Spleen (tissue), 11 donors: Measurements from ENCODE around the gene SHISA6. TPM values are rescaled to one million over a fixed set of nuclear protein-coding genes. Genes with fewer than 3 reads are reported as not detected.

Experiments used
- DNase-seq: peaks from one replicate; pipeline ENCODE4 v3.0.0-alpha.2; 2020
- H3K27ac ChIP-seq, 8 donors: fragments of 200-600 bp; sonication (generic) in 7 of 8; 1 replicate in 4 of 8; 2 replicates in 4 of 8; pipeline versions ENCODE4 v1.5.0 to v1.8.0; 2016 to 2021; ENCODE audit warnings: inconsistent platforms in 4 of 8, mild to moderate bottlenecking in 4 of 8, moderate library complexity in 1 of 8
- H3K27me3 ChIP-seq, 7 donors: fragments of 200-600 bp; sonication (generic) in 6 of 7; replicated peaks in 1 of 7; 1 replicate in 4 of 7; 2 replicates in 3 of 7; pipeline versions ENCODE4 v1.5.0 to v1.8.0; 2016 to 2021; ENCODE audit warnings: inconsistent platforms in 3 of 7, mild to moderate bottlenecking in 1 of 7
- H3K36me3 ChIP-seq, 6 donors: fragments of 200-600 bp; sonication (generic) in 5 of 6; 1 replicate in 4 of 6; 2 replicates in 2 of 6; pipeline versions ENCODE4 v1.5.0 to v1.8.0; 2016 to 2021; ENCODE audit warnings: inconsistent platforms in 2 of 6
- H3K4me1 ChIP-seq, 6 donors: fragments of 200-600 bp; sonication (generic) in 5 of 6; 1 replicate in 3 of 6; 2 replicates in 3 of 6; pipeline versions ENCODE4 v1.5.0 to v1.8.0; 2016 to 2021; ENCODE audit warnings: inconsistent platforms in 3 of 6
- H3K4me3 ChIP-seq, 8 donors: fragments of 200-600 bp; sonication (generic) in 7 of 8; 1 replicate in 4 of 8; 2 replicates in 4 of 8; pipeline versions ENCODE4 v1.5.0 to v1.8.0; 2016 to 2021; ENCODE audit warnings: inconsistent platforms in 4 of 8, mild to moderate bottlenecking in 4 of 8, moderate library complexity in 2 of 8
- H3K9me3 ChIP-seq, 8 donors: fragments of 200-600 bp; sonication (generic) in 7 of 8; 1 replicate in 4 of 8; 2 replicates in 4 of 8; pipeline versions ENCODE4 v1.5.0 to v1.8.0; 2016 to 2021; ENCODE audit warnings: inconsistent platforms in 4 of 8
- POLR2A ChIP-seq, 3 donors: fragments of 450-650 bp; IDR thresholded peaks; one replicate each; pipeline ENCODE4 v1.5.1; 2017; ENCODE audit warnings: antibody characterized with exemption in 3 of 3, mild to moderate bottlenecking in 1 of 3
- POLR2AphosphoS5 ChIP-seq, 3 donors: sonication (generic); formaldehyde crosslinking; IDR thresholded peaks; one replicate each; pipeline ENCODE4 v1.5.1; 2017; ENCODE audit warnings: antibody characterized with exemption in 3 of 3
- WGBS, 5 donors: extraction: QIAGEN DNeasy Blood & Tissue Kit in 3 of 5; methylation state at CpG; one replicate each; pipeline versions ENCODE4 v1.1.5 to v1.1.7; 2013 to 2018; 5-methylcytosine and 5-hydroxymethylcytosine counted together
- intact Hi-C: fragments of 100-400 bp; cut with DNase I; formaldehyde crosslinking; loops from one replicate; pipeline ENCODE4 v1.15.0; 2023; ENCODE audit warnings: low total_unique reads
- polyA plus RNA-seq, 3 donors: library from polyadenylated mRNA; stranded (reverse); fragments of 200-250 nt; gene quantifications; one replicate each; pipeline ENCODE4 v1.2.1, GENCODE V29; 2013
- total RNA-seq, 7 donors: library from RNA; depleted of rRNA in 3 of 7; stranded (reverse); fragments of >200 nt in 3 of 7; fragmentation: NEBNext Ultra II Directional in 4 of 7; extraction: Animal tissue kit (Norgen Biotek cat#: 25700) in 4 of 7; gene quantifications; one replicate each; pipeline versions ENCODE4 v1.1.0 to v1.2.1, GENCODE V29; 2016 to 2021
- TF ChIP-seq, protein P1 (sequence below), 11 experiments: fragments of 200-600 bp in 7 of 11; fragments of 450-650 bp in 4 of 11; sonication (generic) in 4 of 11; IDR thresholded peaks in 8 of 11; conservative IDR thresholded peaks in 3 of 11; 1 replicate in 7 of 11; 2 replicates in 4 of 11; pipeline versions ENCODE4 v1.4.0 to v1.8.0; 2016 to 2021; ENCODE audit warnings: antibody characterized with exemption in 11 of 11, inconsistent platforms in 4 of 11, mild to moderate bottlenecking in 1 of 11
- donor health status: healthy with polysubstance abuse.
- donor health status: DM: no; HTN: no; CAD: no; lungs with moderate emphysema.
- donor health status: DM: no; HTN: no; CAD: no.
- donor health status: Bipolar disorder and iron deficiency.
- donor health status: healthy.
- donor health status: DM: no; HTN: no; CAD: no.
- donor health status: DM: yes; HTN: yes; CAD: no.

The SHISA6 gene
- total and polyA plus RNA-seq, 10 donors = under 0.01 to 0.35 (median 0.10) TPM; not detected in 3

DNA sequence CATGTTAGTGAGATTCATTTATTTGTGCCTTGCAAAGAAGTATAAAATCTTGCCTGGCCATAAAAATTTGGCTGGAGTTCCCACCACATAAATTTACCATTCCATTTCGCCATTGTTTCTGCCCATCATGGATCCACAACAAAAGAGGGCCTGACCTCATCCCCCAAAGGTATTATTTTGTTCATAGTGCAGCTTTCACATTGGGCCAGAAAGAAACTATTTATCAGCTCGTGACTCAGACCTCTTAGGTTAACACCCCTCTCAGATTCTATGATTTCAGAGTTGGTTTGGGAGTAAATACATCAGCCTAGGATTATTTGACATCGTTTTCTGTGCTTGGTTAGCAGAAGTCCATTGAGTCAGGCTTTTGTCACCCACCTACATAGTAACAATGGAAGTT is 108.1 kb downstream of the SHISA6 start:
- TF ChIP-seq, protein P1, sequence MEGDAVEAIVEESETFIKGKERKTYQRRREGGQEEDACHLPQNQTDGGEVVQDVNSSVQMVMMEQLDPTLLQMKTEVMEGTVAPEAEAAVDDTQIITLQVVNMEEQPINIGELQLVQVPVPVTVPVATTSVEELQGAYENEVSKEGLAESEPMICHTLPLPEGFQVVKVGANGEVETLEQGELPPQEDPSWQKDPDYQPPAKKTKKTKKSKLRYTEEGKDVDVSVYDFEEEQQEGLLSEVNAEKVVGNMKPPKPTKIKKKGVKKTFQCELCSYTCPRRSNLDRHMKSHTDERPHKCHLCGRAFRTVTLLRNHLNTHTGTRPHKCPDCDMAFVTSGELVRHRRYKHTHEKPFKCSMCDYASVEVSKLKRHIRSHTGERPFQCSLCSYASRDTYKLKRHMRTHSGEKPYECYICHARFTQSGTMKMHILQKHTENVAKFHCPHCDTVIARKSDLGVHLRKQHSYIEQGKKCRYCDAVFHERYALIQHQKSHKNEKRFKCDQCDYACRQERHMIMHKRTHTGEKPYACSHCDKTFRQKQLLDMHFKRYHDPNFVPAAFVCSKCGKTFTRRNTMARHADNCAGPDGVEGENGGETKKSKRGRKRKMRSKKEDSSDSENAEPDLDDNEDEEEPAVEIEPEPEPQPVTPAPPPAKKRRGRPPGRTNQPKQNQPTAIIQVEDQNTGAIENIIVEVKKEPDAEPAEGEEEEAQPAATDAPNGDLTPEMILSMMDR (IDR thresholded peaks at IDR 0.05 in 8 of 11, conservative IDR thresholded peaks at IDR 0.05 in 3 of 11) = no peak
- TF ChIP-seq POLR2AphosphoS5 (IDR thresholded peaks at IDR 0.05) = no peak
- no peak for TF ChIP-seq POLR2A (IDR thresholded peaks at IDR 0.05)
- Histone ChIP-seq H3K9me3 (peaks cover 0 to 9% (median 0%) of the 10 kb centered on the region in 8 donors), H3K27me3 (no peaks in the 10 kb centered on the region), H3K4me1 (no peaks in the 10 kb centered on the region), H3K27ac (no peak overlapping the region), H3K36me3 (no peaks in the 10 kb centered on the region), H3K4me3 (no peak overlapping the region)
- intact Hi-C loops = no loop called here
- no peak for DNase-seq
- WGBS, 5 donors = 38 to 71% (median 55%) methylated on average over 3 of the region's 3 CpGs

DNA sequence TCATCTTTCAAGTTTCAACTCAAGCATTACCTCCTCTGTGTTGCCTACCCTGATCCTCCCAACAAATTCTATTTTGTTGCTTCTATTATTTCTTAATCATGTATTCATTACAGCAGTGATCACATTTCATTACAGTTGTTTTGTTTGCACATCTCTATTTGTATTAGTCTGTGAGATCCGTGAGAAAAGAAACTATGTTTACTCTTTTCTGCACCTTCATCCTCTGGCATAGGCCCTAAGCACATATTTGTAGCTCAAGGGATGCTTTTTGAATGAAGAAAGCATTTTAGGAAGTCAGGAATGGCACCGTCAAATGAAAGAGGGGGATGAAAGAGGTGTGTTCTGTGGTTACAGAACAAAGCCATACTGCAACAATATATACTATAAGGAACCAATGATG is 110.5 kb downstream of the SHISA6 start:
- TF ChIP-seq POLR2AphosphoS5 (IDR thresholded peaks at IDR 0.05) (no peak), POLR2A (IDR thresholded peaks at IDR 0.05) (no peak)
- TF ChIP-seq, protein P1 (IDR thresholded peaks at IDR 0.05 in 8 of 11, conservative IDR thresholded peaks at IDR 0.05 in 3 of 11) = no peak

DNA sequence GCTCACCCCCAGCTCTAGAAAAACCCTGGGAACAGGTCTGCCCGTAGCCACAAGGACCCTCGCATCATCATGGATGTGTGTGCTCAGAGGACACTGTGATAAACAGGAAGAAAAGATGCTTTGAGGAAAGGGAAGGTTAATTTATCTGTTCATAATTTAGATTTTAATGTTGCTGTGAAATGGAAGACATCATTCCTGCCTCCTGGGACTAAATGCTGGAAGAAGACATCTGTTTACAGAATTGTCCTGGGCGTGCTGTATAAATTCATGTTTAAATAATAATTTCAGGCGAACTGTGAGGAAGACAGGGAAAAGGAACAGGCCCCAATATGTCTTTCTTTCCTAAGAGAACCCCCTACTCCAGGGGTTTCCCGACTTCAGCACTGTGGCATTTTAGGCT is 112.6 kb downstream of the SHISA6 start:
- no peaks in the 10 kb centered on the region for H3K36me3 ChIP-seq
- intact Hi-C loops = no loop called here
- peaks cover 0 to 9% (median 0%) of the 10 kb centered on the region in 8 donors for H3K9me3 ChIP-seq
- WGBS, 5 donors = 71 to 84% (median 75%) methylated on average over 5 of the region's 5 CpGs
- H3K27ac ChIP-seq = no peak overlapping the region
- no peaks in the 10 kb centered on the region for H3K4me1 ChIP-seq
- no peak overlapping the region for H3K4me3 ChIP-seq
- DNase-seq = no peak
- H3K27me3 ChIP-seq = no peaks in the 10 kb centered on the region
- TF ChIP-seq POLR2AphosphoS5 (IDR thresholded peaks at IDR 0.05) (no peak), POLR2A (IDR thresholded peaks at IDR 0.05) (no peak)
- TF ChIP-seq, protein P1 (IDR thresholded peaks at IDR 0.05 in 8 of 11, conservative IDR thresholded peaks at IDR 0.05 in 3 of 11) = no peak

More for the DNA sequence above, 110.5 kb downstream of the SHISA6 start:
- Histone ChIP-seq H3K27ac (no peak overlapping the region), H3K27me3 (no peaks in the 10 kb centered on the region), H3K4me1 (no peaks in the 10 kb centered on the region), H3K9me3 (peaks cover 0 to 9% (median 0%) of the 10 kb centered on the region in 8 donors), H3K36me3 (no peaks in the 10 kb centered on the region), H3K4me3 (no peak overlapping the region)
- 79 to 92% (median 89%) methylated on average over 2 of the region's 2 CpGs for WGBS, 5 donors
- intact Hi-C loops = no loop called here
- no peak for DNase-seq

DNA sequence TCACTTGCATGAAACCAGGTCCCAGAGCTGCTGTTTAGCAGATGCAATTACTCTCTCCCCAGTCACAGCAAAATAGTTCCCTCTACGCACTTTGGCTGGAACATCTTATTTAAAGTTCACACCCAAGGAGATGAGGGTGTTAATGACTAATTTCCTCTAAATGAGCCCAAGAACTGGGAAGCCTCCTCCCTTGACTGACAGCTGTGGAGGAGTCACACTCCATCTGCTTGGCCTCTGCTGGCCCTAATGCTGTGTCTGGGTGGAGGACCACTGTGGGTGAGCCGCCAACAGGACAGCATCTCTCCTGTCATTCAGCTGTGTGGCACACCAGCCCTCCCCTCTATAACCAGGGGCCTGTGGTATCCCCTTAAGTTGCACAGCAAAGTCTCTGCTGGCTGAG is 115.4 kb downstream of the SHISA6 start:
- Histone ChIP-seq H3K9me3 (peaks cover 0 to 13% (median 0%) of the 10 kb centered on the region in 8 donors), H3K27ac (no peak overlapping the region), H3K4me1 (no peaks in the 10 kb centered on the region), H3K36me3 (no peaks in the 10 kb centered on the region), H3K4me3 (no peak overlapping the region), H3K27me3 (no peaks in the 10 kb centered on the region)
- TF ChIP-seq, protein P1 (IDR thresholded peaks at IDR 0.05 in 8 of 11, conservative IDR thresholded peaks at IDR 0.05 in 3 of 11) = no peak
- TF ChIP-seq POLR2AphosphoS5 (IDR thresholded peaks at IDR 0.05) = no peak
- no peak for TF ChIP-seq POLR2A (IDR thresholded peaks at IDR 0.05)
- intact Hi-C loops = no loop called here
- 71 to 90% (median 77%) methylated on average over 2 of the region's 2 CpGs for WGBS, 5 donors
- DNase-seq = no peak
